Caco-2 (cell line): ENCODE measurements around the gene IL23R. TPM values are rescaled to one million over a fixed set of nuclear protein-coding genes. Genes with fewer than 3 reads are reported as not detected.
"Not testable (repeated sequence)": the region's sequence is repeated elsewhere in the genome, so short reads cannot be mapped to it uniquely, and the experiment has no call there.

ENCODE experiments used
- BruUV-seq: library from RNA; stranded (reverse); fragments of 400-500 nt; replicated peaks from 2 replicates; lab custom pipeline; 2021; lab: Mats Ljungman, UMichigan
- CTCF ChIA-PET: fragments of 300-600 bp; sonication (Branson Sonifier 250); formaldehyde crosslinking; loops from one replicate; lab custom pipeline; 2022; ENCODE audit warnings: antibody characterized with exemption; lab: Charles Lee
- POLR2A ChIA-PET: fragments of 300-600 bp; sonication (Branson Sonifier 250); formaldehyde crosslinking; loops from one replicate; lab custom pipeline; 2022; ENCODE audit warnings: antibody characterized with exemption; lab: Charles Lee
- DNase-seq, 2 experiments: peaks; one replicate each; pipeline versions ENCODE4 v3.0.0 to v3.0.0-alpha.2; 2020 to 2022
- H3K27me3 ChIP-seq: replicated peaks from 2 replicates; pipeline ENCODE4 v1.6.0; 2011; ENCODE audit warnings: low read length; ENCODE audit not compliant: control insufficient read depth, insufficient read depth
- H3K36me3 ChIP-seq: 2 replicates; pipeline ENCODE4 v1.5.1; 2011; ENCODE audit warnings: low read length; ENCODE audit not compliant: control insufficient read depth, insufficient read depth
- H3K4me1 ChIP-seq: fragments of 250-450 bp; sonication (Bioruptor Pico); 2 replicates; pipeline ENCODE4 v1.5.1; 2020; ENCODE audit warnings: mild to moderate bottlenecking
- H3K4me3 ChIP-seq: 2 replicates; pipeline ENCODE4 v1.5.1; 2011; ENCODE audit warnings: low read depth, mild to moderate bottlenecking, control low read depth, low read length
- H3K9me3 ChIP-seq: fragments of 250-450 bp; sonication (Bioruptor Pico); 2 replicates; pipeline ENCODE4 v1.5.1; 2020; ENCODE audit warnings: mild to moderate bottlenecking, moderate library complexity
- H3K27ac Mint-ChIP-seq: one replicate; pipeline ENCODE4 v1.8.0; 2022; ENCODE audit warnings: mixed read lengths; ENCODE audit not compliant: unreplicated experiment
- H3K27me3 Mint-ChIP-seq: one replicate; pipeline ENCODE4 v1.8.0; 2022; ENCODE audit warnings: mixed read lengths; ENCODE audit not compliant: insufficient read depth, unreplicated experiment
- H3K36me3 Mint-ChIP-seq: one replicate; pipeline ENCODE4 v1.8.0; 2022; ENCODE audit warnings: mild to moderate bottlenecking, mixed read lengths; ENCODE audit not compliant: insufficient read depth, unreplicated experiment
- H3K4me1 Mint-ChIP-seq: one replicate; pipeline ENCODE4 v1.8.0; 2022; ENCODE audit warnings: low read depth, mixed read lengths; ENCODE audit not compliant: unreplicated experiment
- H3K4me3 Mint-ChIP-seq: one replicate; pipeline ENCODE4 v1.8.0; 2022; ENCODE audit warnings: mild to moderate bottlenecking, moderate library complexity, mixed read lengths; ENCODE audit not compliant: unreplicated experiment
- H3K9me3 Mint-ChIP-seq: one replicate; pipeline ENCODE4 v1.8.0; 2022; ENCODE audit warnings: mixed read lengths; ENCODE audit not compliant: unreplicated experiment
- CTCF ChIP-seq, 2 experiments: fragments of 200-600 bp in 1 of 2; IDR thresholded peaks; 1 replicate in 1 of 2; 2 replicates in 1 of 2; pipeline versions ENCODE4 v1.5.1 to v1.8.0; 2011 to 2022; ENCODE audit warnings: antibody characterized with exemption in 1 of 2, control low read depth in 1 of 2, inconsistent platforms in 1 of 2, low read depth in 1 of 2, low read length in 1 of 2, mild to moderate bottlenecking in 1 of 2, moderate library complexity in 1 of 2; ENCODE audit not compliant: insufficient read depth in 1 of 2, severe bottlenecking in 1 of 2, unreplicated experiment in 1 of 2
- intact Hi-C: fragments of 100-400 bp; cut with micrococcal nuclease; formaldehyde crosslinking; loops from one replicate; pipeline ENCODE4 v1.10.0; 2022; ENCODE audit not compliant: unreplicated experiment
- total RNA-seq: library from RNA; stranded (reverse); gene quantifications from 2 replicates; pipeline ENCODE4 v1.2.3, GENCODE V29; 2022

IL23R gene
- total RNA-seq, 1 experiment from 2014 or later, result not detected

GRCh38 chr1:67138813-67139499, 27.3 kb upstream of the IL23R start:
- Mint-ChIP-seq H3K27me3 (no peaks in the 10 kb centered on the region), H3K9me3 (peaks cover 10% of the 10 kb centered on the region), H3K4me3 (no peak overlapping the region), H3K4me1 (peaks cover 12% of the 10 kb centered on the region), H3K36me3 (no peaks in the 10 kb centered on the region), H3K27ac (peak overlapping the region; percentile 13)
- H3K36me3 ChIP-seq, result no peaks in the 10 kb centered on the region
- POLR2A ChIA-PET, result interaction anchor here (0.6 kb wide), 1 partner anchor 85 kb away, joined by 4 read pairs; the partner anchor contains the start of gene SLC35D1
- H3K27me3 ChIP-seq, result no peaks in the 10 kb centered on the region
- DNase-seq, result peak; percentile 10 to 35
- H3K4me3 ChIP-seq, result no peak overlapping the region
- 0 out of 2 replicates have a peak, but pooled peaks cover 4% of the 10 kb centered on the region for H3K9me3 ChIP-seq
- peaks cover 30% of the 10 kb centered on the region for H3K4me1 ChIP-seq
- TF ChIP-seq CTCF (IDR thresholded peaks at IDR 0.05; ENCODE audit: insufficient read depth in 1 of 2, low read depth in 1 of 2, low read length in 1 of 2, severe bottlenecking in 1 of 2, unreplicated experiment in 1 of 2), result no peak
- CTCF ChIA-PET, result interaction anchor here (0.6 kb wide), 1 partner anchor 10 kb away, joined by 4 read pairs; no protein-coding TSS in a partner anchor
- BruUV-seq, result no TSS peak
- intact Hi-C loops, result no loop called here

- Histone ChIP-seq H3K4me3 (no peak overlapping the region), H3K27me3 (no peaks in the 10 kb centered on the region), H3K9me3 (0 out of 2 replicates have a peak, but pooled peaks cover 4% of the 10 kb centered on the region), H3K36me3 (no peaks in the 10 kb centered on the region), H3K4me1 (peaks cover 30% of the 10 kb centered on the region)
- H3K4me1 Mint-ChIP-seq, result peaks cover 12% of the 10 kb centered on the region
- no peak for TF ChIP-seq CTCF (IDR thresholded peaks at IDR 0.05; ENCODE audit: insufficient read depth in 1 of 2, low read depth in 1 of 2, low read length in 1 of 2, severe bottlenecking in 1 of 2, unreplicated experiment in 1 of 2)
- CTCF ChIA-PET, result no interaction called here
- H3K27ac Mint-ChIP-seq, result no peak overlapping the region
- BruUV-seq, result no TSS peak
- no peak for DNase-seq
- no peak overlapping the region for H3K4me3 Mint-ChIP-seq
- POLR2A ChIA-PET, result no interaction called here
- H3K9me3 Mint-ChIP-seq, result peaks cover 10% of the 10 kb centered on the region
- intact Hi-C loops, result no loop called here
- no peaks in the 10 kb centered on the region for H3K36me3 Mint-ChIP-seq
- H3K27me3 Mint-ChIP-seq, result no peaks in the 10 kb centered on the region
Observed at GRCh38 chr1:67140460-67140859, 25.8 kb upstream of the IL23R start.

GRCh38 chr1:67141832-67142231, 24.4 kb upstream of the IL23R start:
- H3K27ac Mint-ChIP-seq, H3K4me3 Mint-ChIP-seq, intact Hi-C loops, H3K36me3 Mint-ChIP-seq, POLR2A ChIA-PET, H3K27me3 Mint-ChIP-seq, H3K36me3 ChIP-seq, BruUV-seq, H3K9me3 ChIP-seq, DNase-seq, CTCF ChIA-PET, H3K27me3 ChIP-seq, H3K4me3 ChIP-seq: not testable (repeated sequence)
- Mint-ChIP-seq H3K4me1 (peaks cover 12% of the 10 kb centered on the region), H3K9me3 (peaks cover 10% of the 10 kb centered on the region)
- H3K4me1 ChIP-seq, result peaks cover 28% of the 10 kb centered on the region
